Adipocyte (in vitro differentiated cells): ENCODE measurements around the gene DVL2.

Source experiments
- DNase-seq: peaks from one replicate; pipeline ENCODE4 v3.0.0-alpha.2; 2015; ENCODE audit warnings: low read depth
- H3K27me3 ChIP-seq: replicated peaks from 2 replicates; pipeline ENCODE4 v1.7.0; 2013; ENCODE audit warnings: mild to moderate bottlenecking, low read length, moderate library complexity; ENCODE audit not compliant: control insufficient read depth, insufficient read depth
- H3K36me3 ChIP-seq: 2 replicates; pipeline ENCODE4 v1.7.0; 2013; ENCODE audit warnings: low read length, mild to moderate bottlenecking, moderate library complexity; ENCODE audit not compliant: control insufficient read depth, insufficient read depth, severe bottlenecking
- H3K4me1 ChIP-seq: 2 replicates; pipeline ENCODE4 v1.7.0; 2013; ENCODE audit warnings: mild to moderate bottlenecking, low read length, moderate library complexity; ENCODE audit not compliant: control insufficient read depth, insufficient read depth
- H3K4me3 ChIP-seq: 2 replicates; pipeline ENCODE4 v1.7.0; 2013; ENCODE audit warnings: mild to moderate bottlenecking, low read length, moderate library complexity
- H3K9ac ChIP-seq: 2 replicates; pipeline ENCODE4 v1.7.0; 2013; ENCODE audit warnings: mild to moderate bottlenecking, low read length, moderate library complexity
- H3K9me3 ChIP-seq: 2 replicates; pipeline ENCODE4 v1.7.0; 2013; ENCODE audit warnings: mild to moderate bottlenecking, low read length, moderate library complexity; ENCODE audit not compliant: control insufficient read depth

DVL2 gene

GRCh38 chr17:7235693-7236665, 1.7 kb upstream of the DVL2 start:
- H3K4me1 ChIP-seq = peaks cover 53% of the 10 kb centered on the region
- H3K9me3 ChIP-seq = no peaks in the 10 kb centered on the region
- H3K9ac ChIP-seq = peak overlapping the region; percentile 95
- no peak overlapping the region for H3K4me3 ChIP-seq
- peak; percentile 24 for DNase-seq
- H3K36me3 ChIP-seq = peaks cover 39% of the 10 kb centered on the region
- H3K27me3 ChIP-seq = no peaks in the 10 kb centered on the region

DNA sequence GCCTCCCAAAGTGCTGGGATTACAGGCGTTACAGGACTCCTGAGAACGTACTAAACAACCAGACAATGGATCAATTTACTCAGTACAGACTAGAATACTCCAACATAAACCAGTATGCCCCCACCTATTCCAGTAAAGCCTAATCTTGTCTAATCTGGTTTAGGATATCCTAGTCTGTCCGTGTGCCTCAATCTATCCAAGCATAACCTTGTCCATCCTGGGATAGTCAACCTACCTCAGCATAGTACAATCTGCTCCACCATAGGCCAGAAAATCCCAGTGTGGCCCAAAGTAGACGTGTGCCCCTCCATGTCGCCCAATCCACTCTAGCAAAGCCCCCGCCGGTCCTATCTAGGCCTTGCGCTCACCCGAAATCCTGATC, 625 bp downstream of the DVL2 start:
- peaks cover 40% of the 10 kb centered on the region for H3K4me1 ChIP-seq
- peak overlapping the region; percentile 95 for H3K9ac ChIP-seq
- no peak for DNase-seq
- H3K27me3 ChIP-seq = no peaks in the 10 kb centered on the region
- peaks cover 47% of the 10 kb centered on the region for H3K36me3 ChIP-seq
- H3K9me3 ChIP-seq = no peaks in the 10 kb centered on the region
- peak overlapping the region; percentile 93 for H3K4me3 ChIP-seq

DNA sequence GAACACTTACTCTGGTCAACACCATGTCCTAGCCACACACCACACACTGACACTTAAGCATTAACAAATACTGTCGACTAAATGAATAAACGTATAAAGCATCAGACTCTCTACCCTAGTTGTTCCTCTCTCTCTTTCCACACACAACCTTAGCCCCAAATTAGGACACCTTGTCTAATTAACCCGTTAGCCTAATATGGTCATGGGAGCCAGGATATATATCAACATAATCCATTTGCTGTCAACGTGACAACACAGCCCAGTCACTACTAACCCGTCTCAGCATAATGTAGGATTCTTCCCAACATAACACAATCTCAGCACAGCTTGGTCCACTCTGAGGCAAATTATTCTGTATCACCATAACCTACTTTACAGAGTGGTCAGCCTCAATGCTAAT, 2.2 kb downstream of the DVL2 start:
- Histone ChIP-seq H3K9ac (peak overlapping the region; percentile 95), H3K27me3 (no peaks in the 10 kb centered on the region), H3K36me3 (peaks cover 60% of the 10 kb centered on the region), H3K4me1 (peaks cover 40% of the 10 kb centered on the region), H3K4me3 (peak overlapping the region; percentile 93), H3K9me3 (no peaks in the 10 kb centered on the region)
- no peak for DNase-seq

DNA sequence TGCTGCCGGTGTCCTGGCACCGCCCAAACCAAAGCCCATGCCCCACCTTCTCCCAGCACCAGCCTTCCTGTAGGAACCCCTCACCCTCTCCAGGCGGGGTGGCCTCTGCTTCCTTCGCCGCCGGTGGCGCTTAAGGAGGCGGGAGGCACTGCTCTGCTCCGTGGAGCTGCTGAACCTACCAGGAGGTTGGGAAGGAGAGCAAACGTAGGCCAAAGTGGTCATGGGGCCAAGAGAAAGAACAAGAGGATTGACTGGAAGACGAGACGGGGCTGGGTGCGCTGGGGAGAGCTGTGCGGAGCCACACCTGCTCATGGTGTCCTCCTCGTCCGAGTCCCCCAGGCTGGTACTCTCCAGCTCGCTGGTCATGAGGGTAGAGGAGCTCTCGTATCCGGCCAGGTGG, 4.8 kb downstream of the DVL2 start:
- no peak overlapping the region for H3K9ac ChIP-seq
- H3K4me3 ChIP-seq = no peak overlapping the region
- H3K27me3 ChIP-seq = no peaks in the 10 kb centered on the region
- H3K4me1 ChIP-seq = peaks cover 17% of the 10 kb centered on the region
- H3K36me3 ChIP-seq = peaks cover 60% of the 10 kb centered on the region
- no peak for DNase-seq
- no peaks in the 10 kb centered on the region for H3K9me3 ChIP-seq

DNA sequence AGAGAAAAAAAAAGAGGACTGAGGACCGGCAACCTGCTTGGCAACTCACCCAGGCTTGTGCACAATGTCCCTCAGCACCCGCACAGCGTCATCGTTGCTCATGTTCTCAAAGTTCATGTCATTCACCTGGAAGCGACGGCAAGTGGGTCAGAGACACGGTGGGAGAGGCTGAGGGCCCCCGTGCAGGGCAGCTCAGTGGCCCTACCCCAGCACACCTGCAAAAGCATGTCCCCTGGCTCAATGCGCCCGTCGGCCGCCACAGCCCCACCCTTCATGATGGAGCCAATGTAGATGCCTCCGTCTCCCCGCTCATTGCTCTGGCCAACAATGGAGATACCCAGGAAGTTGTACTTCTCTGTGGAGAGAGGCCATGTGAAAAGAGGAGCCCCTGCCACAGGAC, 5.4 kb downstream of the DVL2 start:
- Histone ChIP-seq H3K27me3 (no peaks in the 10 kb centered on the region), H3K9me3 (no peaks in the 10 kb centered on the region), H3K4me1 (peaks cover 20% of the 10 kb centered on the region), H3K4me3 (no peak overlapping the region), H3K9ac (no peak overlapping the region), H3K36me3 (peaks cover 64% of the 10 kb centered on the region)
- no peak for DNase-seq

DNA sequence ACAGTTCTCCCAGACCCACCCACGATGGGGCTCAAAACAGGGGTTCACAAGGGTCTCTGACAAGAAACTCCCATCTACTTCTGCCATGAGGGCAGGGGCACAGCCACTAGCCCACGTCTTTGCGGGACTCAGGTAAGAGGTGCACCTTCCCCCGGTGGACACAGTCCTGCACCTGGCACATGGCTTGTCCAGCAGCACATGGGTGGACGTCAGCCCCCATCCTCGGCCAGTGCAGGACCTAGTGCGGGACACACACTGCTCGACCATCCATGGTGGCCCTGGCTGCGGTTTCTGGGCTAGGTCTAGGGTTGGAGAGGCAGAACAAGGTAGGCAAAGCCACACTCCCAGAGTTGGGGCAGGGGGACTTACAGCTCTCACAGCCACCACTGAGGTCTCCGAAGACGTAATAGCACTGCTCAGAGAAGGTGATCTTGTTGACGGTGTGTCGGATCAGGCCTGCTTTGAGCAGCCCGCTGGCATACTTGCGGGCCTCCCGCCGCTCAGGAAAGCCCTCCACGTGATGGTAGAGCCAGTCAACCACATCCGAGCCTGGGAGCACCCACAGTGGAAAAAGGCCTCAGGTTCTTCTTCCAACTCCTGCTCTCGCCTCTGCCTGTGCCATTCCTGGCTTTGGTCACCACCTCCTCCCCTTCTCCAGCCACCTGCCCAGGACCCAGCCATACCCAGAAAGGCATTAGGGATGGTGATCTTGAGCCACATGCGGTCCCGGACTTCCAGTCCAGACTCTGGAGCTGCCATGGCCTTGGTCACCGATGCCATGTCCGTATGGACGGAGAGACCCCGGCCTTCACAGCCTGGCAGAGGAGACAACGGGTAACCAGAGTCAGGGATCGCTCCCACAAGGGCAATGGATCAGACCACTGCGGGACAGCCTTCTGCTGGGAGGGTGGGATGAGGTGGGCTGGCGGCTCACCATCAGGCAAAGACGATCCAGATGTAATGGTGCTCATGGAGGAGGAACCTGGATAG, 7.3 kb downstream of the DVL2 start:
- DNase-seq = no peak
- H3K27me3 ChIP-seq = no peaks in the 10 kb centered on the region
- no peak overlapping the region for H3K4me3 ChIP-seq
- H3K9me3 ChIP-seq = no peaks in the 10 kb centered on the region
- peaks cover 83% of the 10 kb centered on the region for H3K36me3 ChIP-seq
- no peak overlapping the region for H3K9ac ChIP-seq
- peaks cover 26% of the 10 kb centered on the region for H3K4me1 ChIP-seq

DNA sequence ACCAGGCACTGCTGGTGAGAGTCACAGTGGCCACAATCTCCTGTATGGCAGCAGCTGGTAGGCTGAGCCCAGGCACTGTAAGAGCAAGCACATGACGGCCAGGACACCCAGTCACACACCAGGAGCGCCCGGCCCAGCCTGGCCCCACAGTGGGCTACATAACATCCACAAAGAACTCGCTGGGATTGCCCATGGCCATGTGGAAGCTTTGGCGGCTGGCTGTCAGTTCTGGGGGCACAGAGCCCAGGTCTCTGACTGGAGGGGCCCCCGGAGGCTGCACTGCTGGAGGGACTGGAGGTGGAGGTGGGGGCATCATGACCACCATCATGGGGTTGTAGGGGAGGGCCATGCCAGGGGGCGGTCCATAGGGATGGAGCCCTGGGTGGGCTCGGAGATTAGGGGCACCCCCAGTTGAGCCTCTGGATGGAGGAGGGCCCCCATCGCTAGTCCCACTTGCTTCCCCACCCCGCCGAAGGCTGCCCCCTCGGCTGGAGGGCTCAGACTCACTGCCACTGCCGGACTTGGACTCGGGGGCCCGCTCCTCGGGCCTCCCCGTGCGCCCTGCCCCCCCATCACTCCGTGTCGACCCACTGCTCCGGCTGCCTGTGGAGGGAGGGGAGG, 8.5 kb downstream of the DVL2 start:
- Histone ChIP-seq H3K9ac (no peak overlapping the region), H3K36me3 (peaks cover 88% of the 10 kb centered on the region)
- DNase-seq = no peak

DNA sequence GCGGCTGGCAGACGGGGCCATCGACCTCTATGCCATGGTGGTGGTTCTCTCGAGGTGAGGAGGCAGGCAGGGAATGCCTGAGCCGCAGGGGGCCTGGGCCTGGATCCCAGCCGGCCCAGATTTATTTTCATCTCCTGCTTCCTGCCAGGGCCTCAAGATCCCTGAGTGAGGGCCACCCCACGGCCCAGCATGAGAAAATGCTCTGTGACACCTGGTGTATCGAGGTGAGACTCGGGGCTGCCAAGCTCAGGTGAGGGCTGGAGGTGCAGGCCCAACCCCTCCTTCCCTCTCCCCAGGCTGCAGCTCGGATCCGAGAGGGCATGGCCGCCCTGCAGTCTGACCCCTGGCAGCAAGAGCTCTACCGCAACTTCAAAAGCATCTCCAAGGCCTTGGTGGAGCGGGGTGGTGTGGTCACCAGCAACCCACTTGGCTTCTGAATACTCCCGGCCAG, 9.6 kb downstream of the DVL2 start:
- Histone ChIP-seq H3K9me3 (no peaks in the 10 kb centered on the region), H3K4me1 (peaks cover 39% of the 10 kb centered on the region), H3K36me3 (peaks cover 79% of the 10 kb centered on the region), H3K9ac (no peak overlapping the region), H3K27me3 (no peaks in the 10 kb centered on the region), H3K4me3 (no peak overlapping the region)
- no peak for DNase-seq

More for the DNA sequence above, 8.5 kb downstream of the DVL2 start:
- no peaks in the 10 kb centered on the region for H3K9me3 ChIP-seq
- no peaks in the 10 kb centered on the region for H3K27me3 ChIP-seq
- H3K4me1 ChIP-seq = peaks cover 34% of the 10 kb centered on the region
- no peak overlapping the region for H3K4me3 ChIP-seq

DNA sequence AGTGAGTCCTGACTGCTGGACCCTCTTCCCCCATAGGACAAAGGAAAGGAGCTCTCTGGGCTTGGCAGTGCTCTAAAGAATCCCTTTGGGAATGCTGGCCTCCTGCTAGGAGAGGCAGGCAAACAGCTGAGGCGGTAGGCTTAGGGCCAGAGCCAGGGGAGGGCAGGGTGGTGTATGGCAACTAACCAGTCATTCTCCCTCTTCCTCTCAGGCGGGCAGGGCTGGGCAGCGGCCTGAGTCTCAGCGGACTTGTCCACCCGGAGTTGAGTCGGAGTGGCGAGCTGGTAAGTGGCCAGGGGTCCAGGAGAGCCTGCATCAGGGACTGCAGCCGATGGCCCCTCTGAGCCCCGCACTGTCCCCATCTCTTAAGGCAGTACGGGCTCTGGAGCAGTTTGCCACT, 10.2 kb downstream of the DVL2 start:
- Histone ChIP-seq H3K27me3 (no peaks in the 10 kb centered on the region), H3K9ac (peak overlapping the region; percentile 23), H3K4me1 (peaks cover 44% of the 10 kb centered on the region), H3K36me3 (peaks cover 73% of the 10 kb centered on the region), H3K9me3 (no peaks in the 10 kb centered on the region), H3K4me3 (no peak overlapping the region)
- no peak for DNase-seq

DNA sequence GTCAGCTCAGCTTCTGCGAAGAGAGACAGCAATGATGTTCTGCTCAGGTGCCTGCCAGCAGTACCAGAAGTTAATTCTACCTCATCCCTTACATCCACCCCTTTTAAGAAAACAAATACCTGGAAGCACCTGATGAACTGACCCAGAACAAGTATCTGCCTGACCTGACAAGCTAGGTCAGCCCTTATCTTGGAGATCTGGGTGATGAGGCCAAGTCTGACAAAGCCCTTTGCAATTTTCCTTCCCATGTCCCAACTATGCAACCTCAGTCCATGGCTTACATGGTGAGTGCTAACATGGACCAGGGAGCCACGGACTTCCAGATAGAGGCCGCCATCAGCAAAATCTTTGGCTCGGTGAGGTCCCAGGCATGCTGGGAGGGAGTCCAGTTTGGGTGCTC, 10.9 kb downstream of the DVL2 start:
- Histone ChIP-seq H3K9me3 (no peaks in the 10 kb centered on the region), H3K27me3 (no peaks in the 10 kb centered on the region), H3K9ac (peak overlapping the region; percentile 23), H3K4me3 (no peak overlapping the region), H3K36me3 (peaks cover 66% of the 10 kb centered on the region), H3K4me1 (peaks cover 49% of the 10 kb centered on the region)
- DNase-seq = no peak

- DNase-seq = no peak
- Histone ChIP-seq H3K36me3 (peaks cover 61% of the 10 kb centered on the region), H3K27me3 (no peaks in the 10 kb centered on the region), H3K9ac (no peak overlapping the region), H3K4me1 (peaks cover 50% of the 10 kb centered on the region), H3K9me3 (no peaks in the 10 kb centered on the region), H3K4me3 (no peak overlapping the region)
Measured at GRCh38 chr17:7222972-7223292, 11.4 kb downstream of the DVL2 start.
